OCI-LY1 (cell line): ENCODE data around the gene PTPN18.

Experiments used
- H2AFZ ChIP-seq: fragments of 200-600 bp; sonication (generic), shearing (Covaris generic); 2 replicates; pipeline ENCODE4 v1.6.0; 2014; ENCODE audit warnings: antibody characterized with exemption, mild to moderate bottlenecking, low read length
- H3F3A ChIP-seq: fragments of 200-600 bp; sonication (generic), shearing (Covaris generic); 2 replicates; pipeline ENCODE4 v1.6.0; 2014; ENCODE audit warnings: mild to moderate bottlenecking, antibody characterized with exemption, low read length, moderate library complexity; ENCODE audit not compliant: insufficient read depth
- H3K27ac ChIP-seq: fragments of 200-600 bp; sonication (generic); 2 replicates; pipeline ENCODE4 v1.5.1; 2014; ENCODE audit warnings: low read length, mixed run types, mild to moderate bottlenecking, low read depth; ENCODE audit not compliant: poor library complexity, severe bottlenecking
- H3K27me3 ChIP-seq: fragments of 200-600 bp; sonication (generic); 2 replicates; pipeline ENCODE4 v1.6.0; 2014; ENCODE audit warnings: antibody characterized with exemption, mild to moderate bottlenecking, low read length, moderate library complexity; ENCODE audit not compliant: insufficient read depth
- H3K36me3 ChIP-seq: fragments of 200-600 bp; sonication (generic); 2 replicates; pipeline ENCODE4 v1.6.1; 2014; ENCODE audit warnings: mild to moderate bottlenecking, antibody characterized with exemption, low read length, moderate library complexity, mixed read lengths; ENCODE audit not compliant: insufficient read depth
- H3K4me1 ChIP-seq: fragments of 200-600 bp; sonication (generic); 2 replicates; pipeline ENCODE4 v1.5.1; 2014; ENCODE audit warnings: mild to moderate bottlenecking, low read length, moderate library complexity; ENCODE audit not compliant: insufficient read depth, severe bottlenecking
- H3K4me2 ChIP-seq: fragments of 200-600 bp; sonication (generic), shearing (Covaris generic); 2 replicates; pipeline ENCODE4 v1.6.1; 2014; ENCODE audit warnings: low read length
- H3K4me3 ChIP-seq: fragments of 200-600 bp; sonication (generic); 2 replicates; pipeline ENCODE4 v1.5.1; 2014; ENCODE audit warnings: low read length, low read depth, mild to moderate bottlenecking, mixed read lengths; ENCODE audit not compliant: poor library complexity, severe bottlenecking
- H3K79me2 ChIP-seq: fragments of 200-600 bp; shearing (Covaris generic); 2 replicates; pipeline ENCODE4 v1.6.1; 2016; ENCODE audit warnings: mixed run types, low read length, mixed read lengths; ENCODE audit not compliant: insufficient read depth
- H3K9ac ChIP-seq: fragments of 200-600 bp; sonication (generic), shearing (Covaris generic); 2 replicates; pipeline ENCODE4 v1.6.1; 2014; ENCODE audit warnings: mild to moderate bottlenecking, low read length, mixed read lengths
- H3K9me2 ChIP-seq: fragments of 200-600 bp; sonication (generic), shearing (Covaris generic); 2 replicates; pipeline ENCODE4 v1.6.1; 2014; ENCODE audit warnings: low read depth, mild to moderate bottlenecking, low read length, mixed read lengths
- H3K9me3 ChIP-seq: fragments of 200-600 bp; shearing (Covaris generic); 2 replicates; pipeline ENCODE4 v1.6.1; 2014; ENCODE audit warnings: low read length, mixed read lengths
- H4K20me1 ChIP-seq: fragments of 200-600 bp; sonication (generic), shearing (Covaris generic); 2 replicates; pipeline ENCODE4 v1.6.0; 2016; ENCODE audit warnings: mild to moderate bottlenecking, low read length; ENCODE audit not compliant: insufficient read depth
- CTCF ChIP-seq: fragments of 200-600 bp; sonication (generic), shearing (Covaris generic); IDR thresholded peaks from 2 replicates; pipeline ENCODE4 v1.5.1; 2017; ENCODE audit warnings: mild to moderate bottlenecking, antibody characterized with exemption, low read length, moderate library complexity, mixed read lengths
- EZH2 ChIP-seq: fragments of 200-600 bp; sonication (generic), shearing (Covaris generic); IDR thresholded peaks from 2 replicates; pipeline ENCODE4 v1.8.0; 2017; ENCODE audit warnings: borderline replicate concordance, mixed run types, mild to moderate bottlenecking, antibody characterized with exemption, low read length, moderate library complexity, mixed read lengths

PTPN18 gene

GRCh38 chr2:130363479-130363878 is 7.6 kb downstream of the PTPN18 start:
- Histone ChIP-seq H3K9me3 (no peaks in the 10 kb centered on the region), H3K4me1 (peaks cover under 1% of the 10 kb centered on the region), H4K20me1 (no peaks in the 10 kb centered on the region), H3F3A (no peaks in the 10 kb centered on the region), H3K4me2 (no peak overlapping the region), H3K4me3 (no peak overlapping the region), H3K36me3 (peaks cover 47% of the 10 kb centered on the region), H3K27me3 (no peaks in the 10 kb centered on the region), H3K9ac (no peak overlapping the region), H3K27ac (no peak overlapping the region), H3K9me2 (no peaks in the 10 kb centered on the region), H3K79me2 (peaks cover 3% of the 10 kb centered on the region; the same call in 1 of the 2 replicates), H2AFZ (no peak overlapping the region)
- TF ChIP-seq CTCF (no peak), EZH2 (no peak)

- H3K4me3 ChIP-seq, result no peak overlapping the region
- H3K9ac ChIP-seq, result no peak overlapping the region
- H3K4me2 ChIP-seq, result no peak overlapping the region
- H3F3A ChIP-seq, result peaks cover 6% of the 10 kb centered on the region; the same call in 1 of the 2 replicates
- H3K27ac ChIP-seq, result no peak overlapping the region
- H3K27me3 ChIP-seq, result no peaks in the 10 kb centered on the region
- no peaks in the 10 kb centered on the region for H3K9me2 ChIP-seq
- no peak overlapping the region for H2AFZ ChIP-seq
- no peak for TF ChIP-seq CTCF
- H3K79me2 ChIP-seq, result peaks cover 3% of the 10 kb centered on the region; the same call in 1 of the 2 replicates
- H3K36me3 ChIP-seq, result peaks cover 39% of the 10 kb centered on the region
- no peaks in the 10 kb centered on the region for H3K9me3 ChIP-seq
- H3K4me1 ChIP-seq, result peaks cover 16% of the 10 kb centered on the region
- H4K20me1 ChIP-seq, result no peaks in the 10 kb centered on the region
Observed at GRCh38 chr2:130365075-130365474, 9.2 kb downstream of the PTPN18 start.

- no peaks in the 10 kb centered on the region for H3K27me3 ChIP-seq
- no peaks in the 10 kb centered on the region for H3K9me2 ChIP-seq
- no peak overlapping the region for H3K9ac ChIP-seq
- peaks cover 3% of the 10 kb centered on the region; the same call in 1 of the 2 replicates for H3K79me2 ChIP-seq
- TF ChIP-seq CTCF, result no peak
- TF ChIP-seq EZH2, result no peak
- H3K27ac ChIP-seq, result no peak overlapping the region
- no peak overlapping the region for H3K4me3 ChIP-seq
- no peaks in the 10 kb centered on the region for H3K9me3 ChIP-seq
- peaks cover 35% of the 10 kb centered on the region for H3K36me3 ChIP-seq
- H4K20me1 ChIP-seq, result no peaks in the 10 kb centered on the region
- no peak overlapping the region for H3K4me2 ChIP-seq
- peaks cover 6% of the 10 kb centered on the region; the same call in 1 of the 2 replicates for H3F3A ChIP-seq
- no peak overlapping the region for H2AFZ ChIP-seq
- peaks cover 25% of the 10 kb centered on the region for H3K4me1 ChIP-seq
Observed at GRCh38 chr2:130365963-130366362, 10.1 kb downstream of the PTPN18 start.
